ENCODE measurements around the gene BAHCC1.

- TF ChIP-seq POLR2A (IDR thresholded peaks at IDR 0.05; ENCODE audit: low read length): no peak
- TF ChIP-seq GATA1 (IDR thresholded peaks at IDR 0.05; ENCODE audit: low read depth, low read length): no peak
These were observed 98.2 kb downstream of the BAHCC1 start for GRCh38 chr17:81493198-81494038.
